Endothelial cell of umbilical vein (primary cell): Measurements from ENCODE around the gene TGM3. TPM values are rescaled to one million over a fixed set of nuclear protein-coding genes. Genes with fewer than 3 reads are reported as not detected.

Source experiments
- BruUV-seq: library from RNA; stranded (reverse); fragments of 400-500 nt; replicated peaks from 2 replicates; lab custom pipeline; 2021; lab: Mats Ljungman, UMichigan
- CTCF ChIA-PET: fragments of 300-600, 350-600 bp; sonication (Branson Sonifier 250); formaldehyde crosslinking; loops from one replicate; lab custom pipeline; 2021; ENCODE audit warnings: antibody characterized with exemption, inconsistent platforms; lab: Charles Lee
- POLR2A ChIA-PET: fragments of 300-600, 350-600 bp; sonication (Branson Sonifier 250); formaldehyde crosslinking; loops from one replicate; lab custom pipeline; 2021; ENCODE audit warnings: antibody characterized with exemption, inconsistent platforms; lab: Charles Lee
- DNase-seq: peaks from one replicate; pipeline ENCODE4 v3.0.0-alpha.2; 2011; ENCODE audit warnings: low read depth, low spot score
- FAIRE-seq: peaks from 2 replicates; lab custom pipeline; 2011; peaks lifted over from hg19 to GRCh38; lab: Jason Lieb, UNC
- H2AFZ ChIP-seq: 2 replicates; pipeline ENCODE4 v1.6.0; 2012; ENCODE audit warnings: low read depth, low read length, control low read depth, inconsistent platforms
- H3K27ac ChIP-seq: 2 replicates; pipeline ENCODE4 v1.5.1; 2011; ENCODE audit warnings: low read depth, mild to moderate bottlenecking, control low read depth, low read length, moderate library complexity; ENCODE audit not compliant: insufficient read depth
- H3K27me3 ChIP-seq, 2 experiments: 2 replicates each; pipeline versions ENCODE4 v1.6.0 to v1.6.1; 2011; ENCODE audit warnings: low read length in 2 of 2, mixed read lengths in 1 of 2; ENCODE audit not compliant: control insufficient read depth in 2 of 2, insufficient read depth in 2 of 2
- H3K36me3 ChIP-seq, 2 experiments: 2 replicates in 1 of 2; 3 replicates in 1 of 2; pipeline ENCODE4 v1.5.1; 2011; ENCODE audit warnings: low read length in 2 of 2, mild to moderate bottlenecking in 1 of 2, moderate library complexity in 1 of 2; ENCODE audit not compliant: control insufficient read depth in 2 of 2, insufficient read depth in 2 of 2; ENCODE audit errors: extremely low read depth in 1 of 2
- H3K4me1 ChIP-seq: 3 replicates; pipeline ENCODE4 v1.5.1; 2011; ENCODE audit warnings: mild to moderate bottlenecking, low read length; ENCODE audit not compliant: control insufficient read depth, insufficient read depth; ENCODE audit errors: extremely low read depth
- H3K4me2 ChIP-seq: 2 replicates; pipeline ENCODE4 v1.6.1; 2011; ENCODE audit warnings: low read length, control low read depth, mixed read lengths; ENCODE audit not compliant: insufficient read depth
- H3K4me3 ChIP-seq, 3 experiments: fragments of 200-600 bp in 1 of 3; sonication (generic), shearing (Covaris generic) in 1 of 3; replicated peaks in 1 of 3; 2 replicates each; pipeline ENCODE4 v1.5.1; 2011 to 2016; ENCODE audit warnings: control low read depth in 3 of 3, low read length in 3 of 3, mild to moderate bottlenecking in 2 of 3, inconsistent platforms in 1 of 3, low read depth in 1 of 3, moderate library complexity in 1 of 3; ENCODE audit not compliant: insufficient read depth in 1 of 3
- H3K79me2 ChIP-seq: 2 replicates; pipeline ENCODE4 v1.6.0; 2012; ENCODE audit warnings: low read length, inconsistent platforms; ENCODE audit not compliant: control insufficient read depth, insufficient read depth
- H3K9ac ChIP-seq: replicated peaks from 2 replicates; pipeline ENCODE3; 2011; ENCODE audit warnings: low read length, control low read depth; ENCODE audit not compliant: insufficient read depth; ENCODE audit errors: extremely low read depth
- H3K9me1 ChIP-seq: replicated peaks from 3 replicates; pipeline ENCODE4 v1.6.0; 2011; ENCODE audit warnings: mild to moderate bottlenecking, low read length; ENCODE audit not compliant: control insufficient read depth, insufficient read depth; ENCODE audit errors: extremely low read depth
- H3K9me3 ChIP-seq: replicated peaks from 2 replicates; pipeline ENCODE4 v1.5.1; 2012; ENCODE audit warnings: low read length, inconsistent platforms; ENCODE audit not compliant: control insufficient read depth, insufficient read depth
- H4K20me1 ChIP-seq: replicated peaks from 2 replicates; pipeline ENCODE3; 2011; ENCODE audit warnings: mild to moderate bottlenecking, low read length; ENCODE audit not compliant: control insufficient read depth, insufficient read depth; ENCODE audit errors: extremely low read depth
- EZH2 ChIP-seq: IDR thresholded peaks from 2 replicates; pipeline ENCODE4 v1.6.1; 2012; ENCODE audit warnings: borderline replicate concordance, low read depth, mild to moderate bottlenecking, moderate library complexity, low read length, inconsistent platforms; ENCODE audit not compliant: severe bottlenecking
- FOS ChIP-seq: IDR thresholded peaks from 2 replicates; pipeline ENCODE4 v1.6.1; 2011; ENCODE audit warnings: mild to moderate bottlenecking, low read length, moderate library complexity, borderline replicate concordance; ENCODE audit not compliant: insufficient read depth
- GATA2 ChIP-seq: IDR thresholded peaks from 2 replicates; pipeline ENCODE4 v1.7.0; 2011; ENCODE audit warnings: low read depth, mild to moderate bottlenecking, moderate library complexity, mixed read lengths, low read length; ENCODE audit not compliant: insufficient read length, insufficient read depth
- JUN ChIP-seq: IDR thresholded peaks from 2 replicates; pipeline ENCODE4 v1.6.1; 2011; ENCODE audit warnings: borderline replicate concordance, low read depth; ENCODE audit not compliant: insufficient read length, insufficient read depth
- MYC ChIP-seq: IDR thresholded peaks from one replicate; pipeline ENCODE4 v1.6.1; 2011; ENCODE audit warnings: mild to moderate bottlenecking, low read depth, low read length
- POLR2A ChIP-seq: IDR thresholded peaks from 2 replicates; pipeline ENCODE4 v1.6.1; 2012; ENCODE audit warnings: low read depth, mild to moderate bottlenecking, control low read depth, low read length
- POLR2AphosphoS5 ChIP-seq: IDR thresholded peaks from 2 replicates; pipeline ENCODE4 v1.6.1; 2012; ENCODE audit warnings: low read depth, mild to moderate bottlenecking, control low read depth, low read length, moderate library complexity; ENCODE audit not compliant: insufficient read depth
- dilution Hi-C: fragments of 300-500 bp; cut with MboI; formaldehyde crosslinking; loops from one replicate; pipeline ENCODE4 v1.15.0; 2019; ENCODE audit warnings: low sequenced_read_pairs; ENCODE audit not compliant: extremely low pct_ligation_motif_present
- intact Hi-C: fragments of 100-400 bp; cut with micrococcal nuclease; formaldehyde crosslinking; loops from one replicate; pipeline ENCODE4 v1.10.0; 2022
- polyA plus RNA-seq, 4 experiments: library from polyadenylated mRNA; depleted of rRNA in 3 of 4; stranded (reverse) in 3 of 4; unstranded in 1 of 4; fragments of >200 nt; gene quantifications; 2 replicates each; pipeline versions ENCODE4 v1.2.1 to v1.2.3, GENCODE V29; 2011 to 2012; ENCODE audit warnings: missing spikeins in 1 of 4
- total RNA-seq: library from RNA; stranded (reverse); gene quantifications from 2 replicates; pipeline ENCODE4 v1.2.3, GENCODE V29; 2021
- TF ChIP-seq, protein P1 (sequence below): IDR thresholded peaks from 2 replicates; pipeline ENCODE4 v1.6.1; 2011; ENCODE audit not compliant: insufficient read depth, insufficient read length
- TF ChIP-seq, protein P2 (sequence below), 2 donors: IDR thresholded peaks; 1 replicate in 1 of 2; 2 replicates in 1 of 2; pipeline ENCODE4 v1.5.1; 2011; ENCODE audit warnings: low read length in 2 of 2, mild to moderate bottlenecking in 2 of 2, moderate library complexity in 2 of 2, control low read depth in 1 of 2, inconsistent platforms in 1 of 2, low read depth in 1 of 2; ENCODE audit not compliant: insufficient read depth in 1 of 2; ENCODE audit errors: extremely low read depth in 1 of 2

Gene TGM3
- total and polyA plus RNA-seq, 2 donors (not counting 3 experiments of a cell fraction or from before 2014, with no cell fraction given), result not detected

DNA sequence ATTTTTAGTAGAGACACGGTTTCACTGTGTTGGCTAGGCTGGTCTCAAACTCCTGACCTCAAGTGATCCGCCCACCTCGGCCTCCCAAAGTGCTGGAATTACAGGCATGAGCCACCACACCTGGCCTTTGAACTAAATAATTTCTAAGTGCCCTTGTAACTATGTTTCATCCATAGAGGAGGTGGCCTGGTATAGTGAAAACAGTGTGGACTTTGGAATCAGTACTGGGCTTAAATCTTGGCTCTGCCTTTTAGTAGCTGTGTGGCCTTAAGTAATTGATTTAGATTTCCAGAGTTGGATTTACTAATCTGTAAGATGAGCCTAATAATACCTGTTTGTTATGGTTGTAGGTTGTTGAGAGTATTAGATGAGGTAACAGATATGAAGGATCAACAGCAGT, 14.2 kb upstream of the TGM3 start:
- Histone ChIP-seq H3K9ac (no peak overlapping the region), H4K20me1 (no peaks in the 10 kb centered on the region), H3K27ac (no peak overlapping the region), H3K4me2 (no peak overlapping the region), H3K9me1 (no peaks in the 10 kb centered on the region), H3K4me3 (no peak overlapping the region), H3K9me3 (no peaks in the 10 kb centered on the region), H3K79me2 (no peaks in the 10 kb centered on the region), H2AFZ (no peak overlapping the region), H3K4me1 (peaks cover 13% of the 10 kb centered on the region), H3K36me3 (no peaks in the 10 kb centered on the region), H3K27me3 (peaks cover 7 to 8% of the 10 kb centered on the region in 2 experiments)
- TF ChIP-seq, protein P1, sequence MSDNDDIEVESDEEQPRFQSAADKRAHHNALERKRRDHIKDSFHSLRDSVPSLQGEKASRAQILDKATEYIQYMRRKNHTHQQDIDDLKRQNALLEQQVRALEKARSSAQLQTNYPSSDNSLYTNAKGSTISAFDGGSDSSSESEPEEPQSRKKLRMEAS, result no peak
- TF ChIP-seq, protein P2, sequence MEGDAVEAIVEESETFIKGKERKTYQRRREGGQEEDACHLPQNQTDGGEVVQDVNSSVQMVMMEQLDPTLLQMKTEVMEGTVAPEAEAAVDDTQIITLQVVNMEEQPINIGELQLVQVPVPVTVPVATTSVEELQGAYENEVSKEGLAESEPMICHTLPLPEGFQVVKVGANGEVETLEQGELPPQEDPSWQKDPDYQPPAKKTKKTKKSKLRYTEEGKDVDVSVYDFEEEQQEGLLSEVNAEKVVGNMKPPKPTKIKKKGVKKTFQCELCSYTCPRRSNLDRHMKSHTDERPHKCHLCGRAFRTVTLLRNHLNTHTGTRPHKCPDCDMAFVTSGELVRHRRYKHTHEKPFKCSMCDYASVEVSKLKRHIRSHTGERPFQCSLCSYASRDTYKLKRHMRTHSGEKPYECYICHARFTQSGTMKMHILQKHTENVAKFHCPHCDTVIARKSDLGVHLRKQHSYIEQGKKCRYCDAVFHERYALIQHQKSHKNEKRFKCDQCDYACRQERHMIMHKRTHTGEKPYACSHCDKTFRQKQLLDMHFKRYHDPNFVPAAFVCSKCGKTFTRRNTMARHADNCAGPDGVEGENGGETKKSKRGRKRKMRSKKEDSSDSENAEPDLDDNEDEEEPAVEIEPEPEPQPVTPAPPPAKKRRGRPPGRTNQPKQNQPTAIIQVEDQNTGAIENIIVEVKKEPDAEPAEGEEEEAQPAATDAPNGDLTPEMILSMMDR (IDR thresholded peaks at IDR 0.05; ENCODE audit: extremely low read depth in 1 of 2, insufficient read depth in 1 of 2, low read depth in 1 of 2, low read length in 2 of 2), result no peak
- TF ChIP-seq MYC (no peak), GATA2 (no peak), POLR2A (no peak), EZH2 (no peak), POLR2AphosphoS5 (no peak), FOS (no peak), JUN (no peak)
- dilution Hi-C loops, result no loop called here
- intact Hi-C loops, result no loop called here
- ChIA-PET POLR2A (no interaction called here), CTCF (no interaction called here)
- FAIRE-seq, result no peak
- DNase-seq, result no peak
- no TSS peak for BruUV-seq
